Measurements from ENCODE around the gene UBE2U. TPM values are rescaled to one million over a fixed set of nuclear protein-coding genes. Genes with fewer than 3 reads are reported as not detected.

UBE2U gene
- total and polyA plus RNA-seq, 2 of the 8 experiments (the other 6 are each of a cell fraction or from before 2014, with no cell fraction given), result not detected

GRCh38 chr1:64293820-64294219, 90.4 kb downstream of the UBE2U start:
- peaks cover 0 to 3% of the 10 kb centered on the region in 2 experiments; a peak in 1 of 4 replicates for H3K9me3 ChIP-seq (ENCODE audit: insufficient read depth in 2 of 2, low read depth in 1 of 2, low read length in 1 of 2)
- no peak overlapping the region for H3K18ac ChIP-seq (ENCODE audit: extremely low read depth, low read length)
- H3K79me2 ChIP-seq (ENCODE audit: control insufficient read depth in 1 of 2, insufficient read depth in 2 of 2, low read length in 2 of 2), result no peaks in the 10 kb centered on the region
- H3K79me1 ChIP-seq (ENCODE audit: low read depth, low read length), result no peaks in the 10 kb centered on the region
- 0 out of 7 replicates have a peak, but pooled peaks cover 0 to 1% (median 0%) of the 10 kb centered on the region in 4 experiments for H3K27me3 ChIP-seq (replicated peaks in 1 of 4; ENCODE audit: control insufficient read depth in 3 of 4, extremely low read depth in 1 of 4, insufficient read depth in 3 of 4, low read length in 3 of 4)
- no peaks in the 10 kb centered on the region for H3K23me2 ChIP-seq (ENCODE audit: low read depth, low read length)
- no peak overlapping the region for H3K14ac ChIP-seq (ENCODE audit: insufficient read length)
- H3K36me3 ChIP-seq (ENCODE audit: control insufficient read depth in 2 of 4, insufficient read depth in 4 of 4, low read length in 3 of 4), result no peaks in the 10 kb centered on the region
- H3K23ac ChIP-seq (ENCODE audit: insufficient read length), result no peak overlapping the region
- no peak overlapping the region for H2BK20ac ChIP-seq (ENCODE audit: low read length)
- no peak overlapping the region for H2AFZ ChIP-seq (ENCODE audit: low read length)
- H2BK15ac ChIP-seq (ENCODE audit: low read length), result no peak overlapping the region
- no peak overlapping the region for H3K4me3 ChIP-seq (ENCODE audit: extremely low read depth in 1 of 4, insufficient read depth in 2 of 4, low read depth in 3 of 4, low read length in 4 of 4)
- FAIRE-seq (no peak), DNase-seq (ENCODE audit: low read depth in 1 of 2, low spot score in 2 of 2) (no peak)
- POLR2A ChIA-PET (ENCODE audit: partially characterized antibody), result no interaction called here
- H3K4ac ChIP-seq (replicated peaks; ENCODE audit: insufficient read length, low read depth, low read length), result no peak overlapping the region
- no peak overlapping the region for H3K27ac ChIP-seq (ENCODE audit: low read depth, low read length)
- H4K5ac ChIP-seq (ENCODE audit: insufficient read length, low read depth, low read length), result no peak overlapping the region
- no peak overlapping the region for H4K91ac ChIP-seq (replicated peaks; ENCODE audit: insufficient read length, low read length)
- no peak overlapping the region for H3K56ac ChIP-seq (replicated peaks; ENCODE audit: insufficient read length, low read depth, low read length)
- H2BK12ac ChIP-seq (ENCODE audit: low read depth, low read length), result no peak overlapping the region
- H4K8ac ChIP-seq (ENCODE audit: extremely low read depth, insufficient read depth, low read length), result no peak overlapping the region
- H2BK120ac ChIP-seq (replicated peaks; ENCODE audit: low read depth, low read length), result no peak overlapping the region
- CTCF ChIA-PET (ENCODE audit: partially characterized antibody), result interaction anchor here (0.7 kb wide), 1 partner anchor 997 kb away, joined by 4 read pairs; no protein-coding TSS in a partner anchor
- no peak overlapping the region for H2AK5ac ChIP-seq (ENCODE audit: low read depth, low read length)
- no peak overlapping the region for H3K9ac ChIP-seq (replicated peaks in 1 of 4; ENCODE audit: extremely low read depth in 1 of 4, low read depth in 3 of 4, low read length in 3 of 4)
- no peaks in the 10 kb centered on the region for H3K4me1 ChIP-seq (replicated peaks in 1 of 4; ENCODE audit: control insufficient read depth in 3 of 4, insufficient read depth in 4 of 4, low read length in 3 of 4)
- no peak overlapping the region for H2BK5ac ChIP-seq (ENCODE audit: low read depth, low read length)
- H3K4me2 ChIP-seq (ENCODE audit: insufficient read depth in 1 of 2, low read depth in 2 of 2, low read length in 2 of 2), result no peak overlapping the region
- 99% methylated on average over 4 of the region's 4 CpGs; no CpG with 5 or more reads in 1 of the 2 experiments for WGBS, 2 experiments (ENCODE audit: extremely low coverage in 1 of 2, insufficient coverage in 1 of 2, insufficient read length in 1 of 2, insufficient replicate concordance in 2 of 2, low coverage in 1 of 2, low lambda C conversion rate in 2 of 2, missing lambda C conversion rate in 1 of 2)
- H4K20me1 ChIP-seq (replicated peaks in 1 of 2; ENCODE audit: control insufficient read depth in 1 of 2, insufficient read depth in 2 of 2, low read length in 2 of 2), result no peaks in the 10 kb centered on the region
- TF ChIP-seq RXRA (IDR thresholded peaks at IDR 0.05; ENCODE audit: insufficient read depth, low read depth, low read length), result no peak
- TF ChIP-seq USF2 (IDR thresholded peaks at IDR 0.05; ENCODE audit: low read length), result no peak
